NCI-H128 (cell line): Measurements from ENCODE around the gene TRPM4.
A peak's percentile ranks its signal among the peaks of the same experiment; 100 is the strongest.
"Not testable (repeated sequence)": the region's sequence is repeated elsewhere in the genome, so short reads cannot be mapped to it uniquely, and the experiment has no call there.

ENCODE experiments used
- DNase-seq: peaks from one replicate; lab custom pipeline; 2025; ENCODE audit not compliant: unreplicated experiment; lab: John Stamatoyannopoulos, UW

Gene TRPM4

DNA sequence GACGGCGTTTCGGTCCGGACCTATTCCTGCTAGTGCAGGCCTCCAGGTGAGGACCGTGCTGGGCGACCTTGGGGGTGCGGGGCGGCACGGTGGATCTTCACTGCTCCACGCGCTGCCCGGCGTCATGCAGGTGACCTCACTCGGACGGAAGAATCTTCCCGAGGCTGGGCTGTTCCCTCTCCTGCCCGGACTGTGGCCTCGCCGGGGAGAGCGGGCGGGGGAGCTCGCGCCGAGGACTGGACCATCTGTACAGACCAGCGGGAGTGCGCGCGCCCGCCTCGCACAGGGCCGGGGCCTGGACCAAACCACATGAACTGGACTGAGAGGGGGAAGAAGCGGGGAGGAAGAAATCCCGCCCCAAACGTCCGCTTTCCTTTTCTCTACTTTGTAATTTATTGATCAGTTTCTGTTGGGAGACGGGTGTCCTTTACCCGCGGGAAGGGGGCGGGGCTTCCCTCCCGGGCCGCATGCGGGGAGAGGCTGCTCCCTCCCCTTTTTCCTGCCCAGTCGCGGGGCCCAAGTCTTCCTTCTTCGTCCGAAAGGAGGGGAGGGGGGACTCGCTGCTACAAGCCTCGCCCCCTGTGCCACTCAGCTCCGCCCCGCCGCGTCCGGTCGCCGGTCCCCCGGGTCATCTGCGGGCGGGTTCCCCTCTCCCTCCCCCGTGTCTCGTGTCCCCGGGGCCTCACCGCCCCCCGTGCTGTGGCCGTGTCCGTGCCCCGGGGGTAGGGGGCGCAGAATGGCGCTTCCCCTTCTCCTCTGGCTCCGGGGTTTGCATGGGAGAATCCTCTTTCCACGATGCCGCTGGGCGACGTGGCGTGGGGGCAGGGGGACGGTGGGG, 7.3 kb upstream of the TRPM4 start:
- DNase-seq = peak; percentile 67

DNA sequence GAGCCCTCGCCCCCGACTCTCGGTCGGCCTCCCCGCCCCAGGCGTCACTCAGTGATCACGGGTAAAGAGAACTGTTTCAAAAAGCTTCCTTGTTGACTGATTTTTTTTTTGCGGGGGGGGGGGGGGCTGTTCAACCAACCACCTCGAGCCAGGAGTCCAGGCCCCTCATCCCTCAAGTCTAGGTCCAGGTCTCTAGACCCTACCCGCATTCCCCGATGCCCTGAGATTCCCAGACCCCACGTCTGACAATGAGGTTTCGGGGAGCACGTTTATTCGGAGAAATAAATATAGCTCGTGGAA, 6.7 kb upstream of the TRPM4 start:
- no peak for DNase-seq

DNA sequence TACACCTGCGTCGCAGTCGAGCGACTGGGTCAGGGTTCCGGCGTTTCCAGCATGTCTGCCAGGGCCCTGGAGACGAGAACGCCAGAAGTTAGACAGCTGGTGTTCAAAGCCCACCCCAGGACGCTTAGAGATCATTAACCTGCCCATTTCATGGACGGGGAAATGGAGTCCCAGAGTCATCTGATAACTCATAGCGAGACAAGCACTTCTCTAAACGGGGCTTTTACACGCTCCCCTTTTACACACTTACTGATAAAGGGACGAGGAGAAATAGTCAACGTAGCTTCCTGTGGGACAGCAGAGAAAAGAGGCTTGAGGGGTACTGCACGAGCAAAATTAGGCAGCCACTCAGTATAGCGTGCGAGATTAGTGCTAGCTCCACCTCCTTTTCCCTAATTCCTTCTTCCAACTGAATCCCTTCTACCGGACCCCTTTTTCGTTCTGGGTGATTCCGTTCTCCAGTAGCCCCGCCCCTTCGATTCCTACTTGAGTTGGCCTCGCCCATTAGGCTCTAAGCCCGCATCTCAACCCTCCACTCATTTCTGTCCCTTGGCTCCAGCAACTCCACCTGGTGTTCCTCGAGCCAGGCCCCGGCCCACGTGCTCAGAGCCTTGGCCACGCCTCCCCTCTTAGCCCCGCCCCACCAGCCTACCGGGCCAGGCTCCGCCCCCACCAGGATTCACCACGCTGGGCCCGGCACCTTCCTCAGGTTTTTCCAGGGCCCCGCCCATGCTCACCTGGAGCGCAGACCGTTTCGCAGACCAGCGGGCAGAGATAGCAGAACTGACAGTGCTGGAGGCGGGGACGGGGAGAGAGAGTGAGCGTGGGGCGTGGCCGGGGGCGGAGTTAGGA, 6.1 kb upstream of the TRPM4 start:
- peak; percentile 42 for DNase-seq

DNA sequence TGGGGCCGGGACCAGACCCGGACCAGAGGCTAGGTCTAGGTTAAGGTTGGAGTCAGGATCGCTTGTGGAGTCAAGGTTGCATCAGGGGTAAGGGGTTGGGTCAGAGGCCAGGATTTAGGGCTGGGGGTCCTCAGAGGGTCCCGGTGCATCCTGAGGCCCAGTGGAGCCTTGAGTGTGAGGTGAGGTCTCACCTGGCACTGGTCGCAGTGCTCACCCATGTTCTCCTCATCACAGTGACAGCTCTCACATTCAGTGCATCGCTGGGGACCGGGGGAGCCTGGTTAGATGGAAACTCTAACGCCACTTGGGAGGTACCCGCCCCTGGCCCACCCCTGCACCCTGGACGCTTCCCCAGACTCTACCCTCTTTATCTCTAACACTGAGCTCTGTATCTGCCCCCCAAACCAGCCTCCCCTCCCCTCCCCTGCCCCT, 5.5 kb upstream of the TRPM4 start:
- DNase-seq = no peak

DNA sequence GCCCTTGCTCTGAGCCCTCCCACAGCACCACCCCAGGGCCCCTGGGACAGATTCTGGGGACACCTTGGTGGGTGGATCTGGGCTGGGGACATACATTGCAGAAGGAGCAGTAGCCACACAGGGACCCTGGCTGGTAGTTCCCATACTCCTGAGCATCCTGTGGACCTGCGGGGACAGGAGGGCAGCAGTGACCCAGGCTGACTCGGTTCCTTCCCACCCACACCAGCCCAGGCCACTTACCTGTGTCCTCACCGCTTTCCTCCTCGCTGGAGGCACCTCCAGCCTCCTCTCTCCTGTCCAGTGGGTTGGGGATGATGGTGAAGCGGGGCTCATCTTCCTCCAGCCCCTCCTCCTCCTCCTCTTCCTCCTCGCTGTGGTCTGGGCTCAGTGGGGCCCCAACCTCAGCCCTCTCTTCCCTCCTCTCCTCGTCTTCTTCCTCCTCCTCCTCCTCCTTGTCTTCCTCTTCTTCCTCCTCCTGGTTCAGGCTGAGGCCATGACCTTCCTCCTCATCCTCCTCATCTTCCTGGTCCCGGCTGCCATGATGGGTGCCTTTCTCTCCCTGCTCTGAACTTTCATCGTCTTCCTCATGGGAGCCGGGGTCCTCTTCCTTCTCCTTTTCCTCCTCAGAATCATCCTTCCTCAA, 4.3 kb upstream of the TRPM4 start:
- DNase-seq = no peak

DNA sequence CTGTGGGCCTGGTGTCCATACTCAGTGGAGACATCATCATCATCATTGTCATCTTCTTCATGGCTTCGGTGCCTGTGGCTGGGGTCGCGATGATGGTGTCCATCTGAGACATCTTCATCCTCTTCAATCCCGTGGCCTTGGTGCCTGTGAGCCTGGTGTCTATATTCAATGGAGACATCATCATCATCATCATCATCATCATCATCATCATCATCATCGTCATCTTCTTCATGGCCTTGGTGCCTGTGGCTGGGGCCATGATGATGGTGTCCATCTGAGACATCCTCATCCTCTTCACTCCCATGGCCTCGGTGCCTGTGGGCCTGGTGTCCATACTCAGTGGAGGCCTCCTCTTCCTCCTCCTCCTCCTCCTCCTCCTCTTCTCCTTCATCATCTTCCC, 3.3 kb upstream of the TRPM4 start:
- no peak for DNase-seq

DNA sequence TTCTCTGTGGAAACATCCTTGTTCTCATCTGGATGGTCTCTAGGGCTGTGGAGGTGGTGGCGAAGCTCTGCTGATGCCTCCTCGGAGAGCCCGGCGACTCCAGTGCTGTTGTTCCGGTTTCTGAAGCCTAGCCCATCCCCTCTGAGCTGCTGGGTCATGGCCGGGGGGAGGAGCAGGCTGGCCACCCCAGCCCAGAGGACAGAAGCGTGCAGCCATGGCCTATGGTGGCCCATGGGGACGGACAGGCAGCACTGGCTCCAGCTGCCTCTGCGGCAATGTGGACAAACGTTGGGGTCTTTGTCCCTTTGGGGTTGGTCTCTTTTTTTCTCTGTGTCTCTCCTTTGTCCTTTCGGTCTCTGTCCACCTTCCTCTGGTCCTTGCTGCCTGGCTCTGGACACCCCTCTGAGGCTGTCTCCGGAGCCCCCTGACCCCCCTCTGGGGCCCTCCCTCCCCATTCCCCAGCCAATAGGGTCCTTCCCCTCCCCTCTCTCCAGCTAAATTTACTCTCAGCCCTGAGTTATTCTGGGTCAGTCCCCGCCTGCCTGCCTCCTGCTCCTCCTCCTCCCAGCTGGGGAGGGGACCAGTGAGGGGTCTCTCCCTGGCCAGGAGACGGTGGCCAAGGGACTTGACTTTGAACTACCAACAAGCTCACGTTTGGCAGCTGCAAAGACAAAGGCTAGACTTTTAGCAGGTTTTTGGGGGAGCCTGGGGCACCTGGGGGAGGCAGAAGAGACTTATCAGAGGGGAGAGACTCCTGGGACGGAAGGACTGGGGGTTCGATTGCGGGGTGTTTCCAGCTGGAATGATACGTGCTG, 2.4 kb upstream of the TRPM4 start, which contains the start of gene HRC:
TSS of gene HRC (minus strand) at position 392 of the 815 bp plus-strand sequence. CDS start at position 233, 159 bp downstream.
- DNase-seq = no peak

DNA sequence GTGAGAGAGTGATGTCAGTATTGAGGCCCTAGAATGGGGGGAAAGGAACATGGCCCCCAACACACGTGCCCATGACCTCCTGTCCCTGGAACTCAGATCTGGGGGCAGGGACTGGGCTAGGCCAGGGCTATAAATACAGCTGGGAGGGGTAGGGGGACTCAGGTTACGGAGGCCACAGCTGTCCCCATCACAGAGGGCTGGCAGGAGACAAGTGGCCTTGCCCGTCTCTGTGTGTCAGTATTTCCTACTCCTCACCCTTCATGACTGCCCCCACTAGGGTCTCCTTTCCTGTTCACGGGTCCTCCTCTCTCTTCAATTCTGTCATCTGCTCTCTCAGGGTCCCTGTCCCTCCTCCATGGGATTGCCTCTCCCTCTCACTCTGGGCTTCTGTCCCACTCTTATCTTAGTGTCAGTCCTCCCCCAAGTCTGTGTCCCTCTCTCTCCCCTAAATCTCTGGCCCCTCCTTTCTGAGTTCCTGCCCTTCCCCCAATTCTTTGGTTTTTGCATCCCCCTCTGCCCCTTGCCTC, 1.7 kb upstream of the TRPM4 start:
- DNase-seq = no peak

DNA sequence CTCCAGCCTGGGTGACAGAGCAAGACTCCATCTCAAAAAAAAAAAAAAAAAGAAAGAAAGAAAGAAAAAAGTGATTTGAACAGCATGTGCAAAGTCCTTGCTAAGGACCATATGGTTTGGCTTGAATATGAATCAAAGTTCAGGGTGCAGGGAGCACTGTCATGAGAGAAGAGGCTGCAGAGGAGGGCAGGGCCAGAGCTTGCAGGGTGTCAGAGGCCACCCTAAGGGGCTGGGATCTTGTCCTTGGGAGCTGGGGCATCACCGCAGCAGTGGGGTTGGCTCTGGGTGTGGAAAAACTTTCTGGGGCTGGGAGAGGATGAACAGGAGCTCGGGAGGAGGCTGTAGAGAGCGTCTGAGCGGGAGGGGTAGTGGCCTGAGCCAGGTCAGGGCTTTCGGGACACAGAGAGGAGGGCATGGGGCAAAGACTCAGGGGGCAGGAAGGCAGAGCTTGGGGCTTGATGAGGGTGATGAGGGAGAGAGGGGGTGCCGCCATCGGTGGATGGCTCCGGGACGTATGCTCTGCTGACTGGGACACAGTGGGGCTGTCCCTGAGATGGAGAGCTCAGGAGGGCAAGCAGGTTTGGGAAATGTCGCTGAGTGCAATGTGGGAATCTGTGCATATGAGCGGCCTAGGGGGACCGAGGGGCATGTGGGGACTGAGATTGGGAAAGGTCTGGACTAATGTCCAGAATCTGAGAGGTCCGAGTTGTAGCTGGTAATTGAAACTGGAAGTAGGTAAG, 3.0 kb downstream of the TRPM4 start:
- DNase-seq = no peak

DNA sequence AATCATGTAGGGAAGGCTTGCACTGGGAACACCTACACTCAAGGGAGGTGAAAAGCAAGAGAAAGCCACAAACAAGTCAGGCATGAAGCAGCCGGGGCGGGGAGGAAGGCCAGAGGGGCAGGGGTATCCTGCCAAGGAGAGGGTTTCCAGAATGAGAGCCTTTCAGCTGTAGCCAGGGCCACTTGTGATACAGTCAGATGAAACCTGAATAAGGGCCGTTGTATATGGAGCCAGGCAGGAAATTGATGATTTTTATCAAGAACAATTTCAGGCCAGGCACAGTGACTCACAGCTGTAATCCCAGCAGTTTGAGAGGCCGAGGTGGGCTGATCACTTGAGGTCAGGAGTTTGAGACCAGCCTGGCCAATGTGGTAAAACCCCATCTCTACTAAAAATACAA, 4.4 kb downstream of the TRPM4 start:
- no peak for DNase-seq

DNA sequence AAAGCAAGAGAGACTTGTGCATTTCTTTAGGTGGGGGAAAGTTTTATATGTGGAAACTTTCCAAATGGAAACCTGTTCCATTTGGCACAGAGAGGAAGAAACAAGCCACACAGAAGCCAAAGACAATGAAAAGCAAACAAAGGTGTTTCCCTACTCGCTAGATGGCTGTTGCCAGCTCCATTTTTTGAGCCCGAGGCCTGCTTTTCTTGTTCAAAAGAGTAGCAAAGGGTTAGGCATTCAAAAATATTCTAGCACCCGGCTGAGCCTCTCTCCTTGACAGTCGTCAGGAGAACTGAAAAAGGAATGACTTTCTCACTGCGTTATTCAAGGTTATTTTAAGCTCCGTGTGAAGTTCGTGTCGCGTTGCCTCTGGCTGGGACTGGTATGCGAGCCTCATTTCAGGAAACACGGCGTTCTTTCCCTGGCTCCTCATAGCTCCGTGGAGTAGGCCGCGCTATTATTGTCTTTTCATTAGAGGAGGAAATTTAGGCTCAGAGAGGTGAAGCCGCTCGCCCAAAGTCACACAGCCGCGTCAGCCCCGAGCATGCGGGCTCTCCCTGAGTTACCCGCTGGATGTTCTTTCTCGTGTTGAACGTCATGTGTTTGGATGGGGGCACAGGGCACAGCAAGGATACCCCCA, 7.6 kb downstream of the TRPM4 start:
- DNase-seq = no peak

DNA sequence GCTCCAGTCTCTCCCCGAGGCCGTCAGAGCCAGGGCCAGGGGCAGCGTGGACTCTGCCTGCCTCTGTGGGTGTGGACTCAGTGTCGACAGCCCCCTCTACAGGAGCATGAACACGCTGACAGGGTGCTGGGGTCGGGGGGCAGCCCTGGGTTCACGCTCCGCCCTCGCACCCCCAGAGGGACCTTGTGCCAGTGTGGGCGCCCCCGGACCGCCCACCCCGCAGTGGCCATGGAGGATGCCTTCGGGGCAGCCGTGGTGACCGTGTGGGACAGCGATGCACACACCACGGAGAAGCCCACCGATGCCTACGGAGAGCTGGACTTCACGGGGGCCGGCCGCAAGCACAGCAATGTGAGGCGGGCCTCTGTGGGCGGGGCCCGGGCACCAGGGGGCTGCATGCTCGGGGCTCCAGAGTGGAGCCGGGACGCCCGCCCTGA, 8.3 kb downstream of the TRPM4 start:
- DNase-seq = no peak

DNA sequence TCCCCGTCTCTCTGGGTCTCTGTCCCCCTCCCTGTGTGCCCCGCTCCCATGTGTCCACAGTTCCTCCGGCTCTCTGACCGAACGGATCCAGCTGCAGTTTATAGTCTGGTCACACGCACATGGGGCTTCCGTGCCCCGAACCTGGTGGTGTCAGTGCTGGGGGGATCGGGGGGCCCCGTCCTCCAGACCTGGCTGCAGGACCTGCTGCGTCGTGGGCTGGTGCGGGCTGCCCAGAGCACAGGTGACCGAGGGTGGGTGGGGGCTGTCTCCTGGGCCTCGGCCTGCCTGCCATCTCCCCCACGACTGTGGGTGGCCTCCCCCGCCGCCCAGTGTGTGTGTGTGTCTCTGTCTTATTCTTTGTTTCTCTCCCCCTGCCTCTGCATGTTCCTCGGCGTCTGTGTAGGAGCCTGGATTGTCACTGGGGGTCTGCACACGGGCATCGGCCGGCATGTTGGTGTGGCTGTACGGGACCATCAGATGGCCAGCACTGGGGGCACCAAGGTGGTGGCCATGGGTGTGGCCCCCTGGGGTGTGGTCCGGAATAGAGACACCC, 10.3 kb downstream of the TRPM4 start:
- DNase-seq = no peak

DNA sequence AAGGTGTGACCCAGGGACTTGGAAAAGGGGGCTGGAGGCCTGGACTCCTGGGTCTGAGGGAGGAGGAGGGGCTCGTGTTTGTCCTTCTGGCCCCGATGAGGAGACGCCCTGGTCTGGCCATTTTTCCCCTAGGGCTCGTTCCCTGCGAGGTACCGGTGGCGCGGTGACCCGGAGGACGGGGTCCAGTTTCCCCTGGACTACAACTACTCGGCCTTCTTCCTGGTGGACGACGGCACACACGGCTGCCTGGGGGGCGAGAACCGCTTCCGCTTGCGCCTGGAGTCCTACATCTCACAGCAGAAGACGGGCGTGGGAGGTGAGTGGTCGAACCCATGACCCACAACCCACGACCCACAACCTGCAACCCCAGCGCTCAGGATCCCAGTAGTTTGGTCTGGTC, 10.8 kb downstream of the TRPM4 start:
- DNase-seq = no peak

DNA sequence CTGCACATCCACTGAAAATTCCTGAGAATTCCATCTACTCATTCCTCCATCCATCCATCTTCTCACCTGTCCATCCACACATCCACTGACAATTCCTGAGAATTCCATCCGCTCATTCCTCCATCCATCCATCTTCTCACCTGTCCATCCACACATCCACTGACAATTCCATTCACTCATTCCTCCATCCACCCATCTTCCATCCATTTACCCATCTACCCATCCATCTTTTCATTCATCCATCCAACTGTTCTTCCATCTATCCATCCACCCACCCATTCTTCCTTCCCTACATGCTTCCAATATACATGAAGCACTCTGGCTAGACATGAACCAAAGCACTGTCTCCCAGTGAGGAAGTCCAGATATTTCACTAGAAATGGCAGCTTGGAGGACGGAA, 15.6 kb downstream of the TRPM4 start:
- DNase-seq = no peak

DNA sequence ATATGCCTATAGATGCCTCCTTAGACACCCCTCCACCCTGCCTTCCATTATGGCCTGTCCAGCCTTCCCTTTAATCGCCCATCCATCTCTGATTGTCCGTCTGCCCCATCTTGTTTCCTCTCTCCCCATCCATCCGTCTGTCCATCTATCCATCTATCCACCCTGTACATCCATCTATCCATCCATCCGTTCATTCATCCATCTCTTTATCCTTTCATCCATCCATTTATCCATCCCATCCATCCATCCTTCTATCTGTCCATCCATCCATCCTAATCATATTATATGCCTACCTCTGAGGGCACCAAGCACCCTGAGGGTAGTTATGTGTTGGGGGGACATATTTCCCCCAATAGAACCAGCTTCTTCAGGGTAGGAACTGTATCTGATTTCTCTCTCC, 23.1 kb downstream of the TRPM4 start:
- DNase-seq = no peak

DNA sequence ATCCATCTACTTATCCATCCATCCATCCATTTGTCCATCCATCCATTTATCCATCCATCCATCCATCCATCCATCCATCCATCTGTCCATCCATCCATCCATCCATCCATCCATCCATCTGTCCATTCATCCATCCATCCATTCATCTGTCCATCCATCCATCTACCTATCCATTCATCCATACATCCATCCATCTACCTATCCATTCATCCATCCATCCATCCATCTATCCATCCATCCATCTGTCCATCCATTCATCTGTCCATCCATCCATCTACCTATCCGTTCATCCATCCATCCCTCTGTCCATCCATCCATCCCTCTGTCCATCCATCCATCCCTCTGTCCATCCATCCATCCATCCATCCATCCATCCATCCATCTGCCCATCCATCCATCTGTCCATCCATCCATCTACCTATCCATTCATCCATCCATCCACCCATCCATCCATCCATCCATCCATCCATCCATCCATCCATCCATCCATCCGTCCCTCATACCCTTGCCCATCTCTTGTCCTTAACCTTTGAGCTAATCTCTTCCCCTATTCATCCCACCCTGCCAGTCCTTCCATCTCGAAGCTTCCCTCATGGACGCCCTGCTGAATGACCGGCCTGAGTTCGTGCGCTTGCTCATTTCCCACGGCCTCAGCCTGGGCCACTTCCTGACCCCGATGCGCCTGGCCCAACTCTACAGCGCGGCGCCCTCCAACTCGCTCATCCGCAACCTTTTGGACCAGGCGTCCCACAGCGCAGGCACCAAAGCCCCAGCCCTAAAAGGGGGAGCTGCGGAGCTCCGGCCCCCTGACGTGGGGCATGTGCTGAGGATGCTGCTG, 24.6 kb downstream of the TRPM4 start:
- DNase-seq = not testable (repeated sequence)

DNA sequence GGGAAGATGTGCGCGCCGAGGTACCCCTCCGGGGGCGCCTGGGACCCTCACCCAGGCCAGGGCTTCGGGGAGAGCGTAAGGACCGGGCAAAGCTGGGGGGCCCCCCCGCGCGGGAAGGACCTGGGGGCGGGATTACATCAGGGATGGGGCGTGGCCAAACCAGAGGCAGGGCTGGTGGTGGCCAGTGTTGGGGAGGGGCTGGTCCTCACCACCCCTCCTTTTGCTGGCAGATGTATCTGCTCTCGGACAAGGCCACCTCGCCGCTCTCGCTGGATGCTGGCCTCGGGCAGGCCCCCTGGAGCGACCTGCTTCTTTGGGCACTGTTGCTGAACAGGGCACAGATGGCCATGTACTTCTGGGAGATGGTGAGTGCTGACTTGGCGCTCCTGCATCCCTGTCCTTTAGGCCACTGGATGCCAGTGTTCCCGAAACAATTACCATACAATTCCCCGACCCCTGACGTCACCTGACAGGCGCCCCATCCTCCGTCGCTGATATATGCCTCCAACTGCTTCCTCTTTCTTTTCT, 25.3 kb downstream of the TRPM4 start:
- DNase-seq = no peak
